H1 (cell line): ENCODE measurements around the gene KIF1C. TPM values are rescaled to one million over a fixed set of nuclear protein-coding genes. Genes with fewer than 3 reads are reported as not detected.

Source experiments
- RNF2 ChIP-seq: fragments of 200-900, 300-1000 bp; sonication (generic); IDR thresholded peaks from 2 replicates; pipeline ENCODE4 v1.7.1; 2016; ENCODE audit warnings: borderline replicate concordance, low read depth, mild to moderate bottlenecking, antibody characterized with exemption, low read length; ENCODE audit not compliant: poor library complexity, severe bottlenecking; ENCODE audit errors: missing control alignments
- SIN3A ChIP-seq, 2 experiments: IDR thresholded peaks in 1 of 2; conservative IDR thresholded peaks in 1 of 2; 2 replicates each; pipeline ENCODE4 v1.6.1; 2011 to 2012; ENCODE audit warnings: low read length in 2 of 2, improper control_type of control experiment in 1 of 2, low read depth in 1 of 2, mild to moderate bottlenecking in 1 of 2
- SUZ12 ChIP-seq: fragments of 200-600 bp; sonication (generic); IDR thresholded peaks from 2 replicates; pipeline ENCODE4 v1.6.1; 2012; ENCODE audit warnings: mild to moderate bottlenecking, inconsistent platforms, low read length, moderate library complexity, mixed read lengths
- polyA plus RNA-seq, 7 experiments: library from polyadenylated mRNA; depleted of rRNA in 3 of 7; stranded (reverse) in 5 of 7; unstranded in 2 of 7; fragments of >200 nt in 5 of 7; fragments of 200-250 nt in 2 of 7; gene quantifications; 1 replicate in 5 of 7; 2 replicates in 1 of 7; 4 replicates in 1 of 7; pipeline versions ENCODE4 v1.2.1 to v1.2.3, GENCODE V29; 2011 to 2013; ENCODE audit warnings: missing spikeins in 2 of 7, mixed read lengths in 2 of 7
- total RNA-seq: library from RNA; stranded (reverse); fragmentation: NEBNext Ultra II Directional; extraction: Animal tissue kit (Norgen Biotek cat#: 25700); gene quantifications from 2 replicates; pipeline ENCODE4 v1.2.1, GENCODE V29; 2021

Gene KIF1C
- total and polyA plus RNA-seq, 2 of the 8 experiments (the other 6 are each of a cell fraction or from before 2014, with no cell fraction given): 14.3 to 114 TPM

GRCh38 chr17:5050278-5050677 is 52.5 kb downstream of the KIF1C start (continued):
- TF ChIP-seq SUZ12 (no peak), RNF2 (no peak), SIN3A (conservative IDR thresholded peaks at IDR 0.05 in 1 of 2, IDR thresholded peaks at IDR 0.05 in 1 of 2; ENCODE audit: low read depth in 1 of 2, low read length in 2 of 2) (no peak)
